ENCODE data around the gene DSTN. TPM values are rescaled to one million over a fixed set of nuclear protein-coding genes. Genes with fewer than 3 reads are reported as not detected.

DSTN gene
- 233 TPM for total RNA-seq (ENCODE audit: unreplicated experiment)
- long read RNA-seq, transcript DSTN-201 (4 exons, 3,617 nt) = major isoform, 350 of 400 reads
- long read RNA-seq, transcript DSTN-203 (5 exons, 1,853 nt) = minor isoform, 7 of 400 reads
- long read RNA-seq, partial matches to known transcripts = 25 of 400 reads
- long read RNA-seq, other reads (novel, unspliced or antisense) = 18 of 400 reads

DNA sequence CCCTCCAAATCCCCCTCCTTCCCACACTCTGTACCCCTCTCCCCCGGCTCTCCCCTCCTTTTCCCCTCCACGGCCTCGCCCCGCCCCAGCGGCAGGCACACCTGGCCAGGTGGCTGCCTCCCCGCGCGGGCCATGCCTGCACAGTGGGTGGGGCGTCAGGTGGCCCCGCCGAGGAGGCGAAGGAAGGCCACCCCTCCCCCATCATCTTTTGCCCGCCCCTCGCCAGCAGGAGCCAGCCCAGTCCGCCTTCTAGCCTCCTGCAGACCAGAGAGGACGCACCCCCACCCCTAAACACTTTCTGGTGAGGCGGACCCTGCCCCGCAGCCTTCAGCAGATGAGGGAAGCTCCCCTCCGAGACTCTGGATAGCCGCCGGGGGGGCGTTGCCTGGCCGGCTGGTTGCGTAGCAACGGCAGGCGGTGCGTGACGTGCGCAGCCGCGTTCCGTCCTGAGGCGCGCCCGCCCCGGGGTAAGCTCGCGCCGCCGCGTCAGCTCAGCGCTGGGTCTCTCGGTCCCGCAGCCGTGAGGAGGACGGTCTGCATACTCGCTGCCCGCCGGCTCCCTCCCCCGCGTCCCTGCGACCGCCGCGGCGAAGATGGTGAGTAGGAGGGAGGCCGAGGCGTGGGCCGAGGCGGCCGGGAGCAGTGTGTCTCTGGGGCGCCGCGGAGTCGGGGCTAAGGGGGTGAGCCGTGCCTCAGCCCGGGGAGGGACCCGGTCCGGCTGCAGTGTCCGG lies at the start of gene DSTN:
Gene DSTN (plus strand): TSS at position 460 of the 731 bp plus-strand sequence. CDS start 134 bp downstream, at position 594.
- H3K9me3 Mint-ChIP-seq (ENCODE audit: unreplicated experiment) = peaks cover 8% of the 10 kb centered on the region
- H3K27me3 Mint-ChIP-seq (ENCODE audit: unreplicated experiment) = peaks cover 7% of the 10 kb centered on the region
- peaks cover 21% of the 10 kb centered on the region for H3K4me1 Mint-ChIP-seq (ENCODE audit: low read depth, unreplicated experiment)
- H3K27ac Mint-ChIP-seq (ENCODE audit: unreplicated experiment) = peak within 1 kb of the TSS; percentile 90
- H3K36me3 Mint-ChIP-seq (ENCODE audit: unreplicated experiment) = no peaks in the 10 kb centered on the region
- peak within 1 kb of the TSS; percentile 97 for H3K4me3 Mint-ChIP-seq (ENCODE audit: unreplicated experiment)
- TF ChIP-seq, protein P1, sequence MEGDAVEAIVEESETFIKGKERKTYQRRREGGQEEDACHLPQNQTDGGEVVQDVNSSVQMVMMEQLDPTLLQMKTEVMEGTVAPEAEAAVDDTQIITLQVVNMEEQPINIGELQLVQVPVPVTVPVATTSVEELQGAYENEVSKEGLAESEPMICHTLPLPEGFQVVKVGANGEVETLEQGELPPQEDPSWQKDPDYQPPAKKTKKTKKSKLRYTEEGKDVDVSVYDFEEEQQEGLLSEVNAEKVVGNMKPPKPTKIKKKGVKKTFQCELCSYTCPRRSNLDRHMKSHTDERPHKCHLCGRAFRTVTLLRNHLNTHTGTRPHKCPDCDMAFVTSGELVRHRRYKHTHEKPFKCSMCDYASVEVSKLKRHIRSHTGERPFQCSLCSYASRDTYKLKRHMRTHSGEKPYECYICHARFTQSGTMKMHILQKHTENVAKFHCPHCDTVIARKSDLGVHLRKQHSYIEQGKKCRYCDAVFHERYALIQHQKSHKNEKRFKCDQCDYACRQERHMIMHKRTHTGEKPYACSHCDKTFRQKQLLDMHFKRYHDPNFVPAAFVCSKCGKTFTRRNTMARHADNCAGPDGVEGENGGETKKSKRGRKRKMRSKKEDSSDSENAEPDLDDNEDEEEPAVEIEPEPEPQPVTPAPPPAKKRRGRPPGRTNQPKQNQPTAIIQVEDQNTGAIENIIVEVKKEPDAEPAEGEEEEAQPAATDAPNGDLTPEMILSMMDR (IDR thresholded peaks at IDR 0.05; ENCODE audit: partially characterized antibody, unreplicated experiment) = no peak
- DNase-seq = peak; percentile 95

DNA sequence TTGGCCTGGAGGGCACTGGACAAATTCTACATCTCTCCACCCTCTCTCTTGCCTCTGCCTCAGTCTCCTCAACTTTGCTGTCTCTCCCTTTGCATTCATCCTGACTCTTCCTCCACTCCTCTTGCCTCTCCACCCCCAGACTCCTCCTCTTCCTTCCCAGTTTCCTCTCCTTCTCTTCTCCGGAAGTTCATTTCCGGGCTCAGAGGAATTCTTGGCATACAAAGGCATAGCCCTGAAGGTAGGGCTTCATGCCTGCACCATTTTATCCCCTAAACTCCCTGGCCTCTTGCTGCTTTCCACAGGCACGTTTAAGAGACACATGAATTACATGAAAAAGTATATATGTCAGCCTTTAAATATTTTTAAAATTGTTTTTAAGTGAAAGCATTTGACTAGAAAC lies 49.3 kb upstream of the DSTN start:
- TF ChIP-seq, protein P1 (IDR thresholded peaks at IDR 0.05; ENCODE audit: partially characterized antibody, unreplicated experiment) = no peak
- Mint-ChIP-seq H3K27me3 (ENCODE audit: unreplicated experiment) (peaks cover 3% of the 10 kb centered on the region), H3K27ac (ENCODE audit: unreplicated experiment) (no peak overlapping the region), H3K4me1 (ENCODE audit: low read depth, unreplicated experiment) (no peaks in the 10 kb centered on the region), H3K4me3 (ENCODE audit: unreplicated experiment) (no peak overlapping the region), H3K36me3 (ENCODE audit: unreplicated experiment) (no peaks in the 10 kb centered on the region), H3K9me3 (ENCODE audit: unreplicated experiment) (peaks cover 3% of the 10 kb centered on the region)
- DNase-seq = no peak

DNA sequence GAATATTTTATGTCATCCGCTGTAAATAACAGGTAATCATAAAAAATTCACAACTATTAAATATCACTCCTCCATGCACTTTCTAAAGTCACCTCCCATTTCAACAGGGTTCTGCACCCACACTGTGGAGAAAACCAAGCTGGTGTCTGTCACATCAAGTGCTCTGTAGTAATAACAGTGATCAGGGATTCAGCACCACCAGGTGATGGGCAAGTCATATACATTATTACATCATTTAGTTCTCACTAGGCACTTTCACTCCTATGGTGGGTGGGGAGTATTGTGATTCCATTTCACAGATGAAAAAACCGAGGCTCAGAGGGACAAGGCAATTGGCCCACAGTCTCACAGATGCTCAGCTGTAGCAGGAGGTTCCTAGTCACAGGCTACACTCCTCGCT lies 47.3 kb upstream of the DSTN start:
- H3K27ac Mint-ChIP-seq (ENCODE audit: unreplicated experiment) = no peak overlapping the region
- H3K4me1 Mint-ChIP-seq (ENCODE audit: low read depth, unreplicated experiment) = no peaks in the 10 kb centered on the region
- H3K9me3 Mint-ChIP-seq (ENCODE audit: unreplicated experiment) = peaks cover 5% of the 10 kb centered on the region
- DNase-seq = no peak
- TF ChIP-seq, protein P1 (IDR thresholded peaks at IDR 0.05; ENCODE audit: partially characterized antibody, unreplicated experiment) = no peak
- no peak overlapping the region for H3K4me3 Mint-ChIP-seq (ENCODE audit: unreplicated experiment)
- H3K27me3 Mint-ChIP-seq (ENCODE audit: unreplicated experiment) = peaks cover 3% of the 10 kb centered on the region
- H3K36me3 Mint-ChIP-seq (ENCODE audit: unreplicated experiment) = no peaks in the 10 kb centered on the region

DNA sequence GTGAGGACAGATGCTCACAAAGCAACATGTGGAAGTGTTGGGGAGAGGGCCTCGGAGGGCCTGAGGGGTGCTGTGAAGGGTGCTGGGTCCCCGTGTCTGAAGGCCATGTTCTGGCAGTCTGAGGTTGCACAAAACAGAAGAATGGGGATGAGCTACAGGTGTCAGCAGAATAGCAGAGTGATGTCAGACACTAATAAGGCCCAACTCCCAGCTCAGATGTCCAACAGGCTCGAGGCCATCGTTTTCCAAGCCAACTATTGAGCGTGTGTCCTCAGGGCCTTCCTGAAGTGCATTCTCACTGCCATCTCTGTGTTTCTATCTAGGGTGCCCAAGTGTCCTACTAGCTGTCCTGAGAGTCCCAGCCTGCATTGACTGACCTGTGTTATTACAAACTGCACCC lies 46.5 kb upstream of the DSTN start:
- H3K36me3 Mint-ChIP-seq (ENCODE audit: unreplicated experiment) = no peaks in the 10 kb centered on the region
- TF ChIP-seq, protein P1 (IDR thresholded peaks at IDR 0.05; ENCODE audit: partially characterized antibody, unreplicated experiment) = no peak
- peaks cover 3% of the 10 kb centered on the region for H3K27me3 Mint-ChIP-seq (ENCODE audit: unreplicated experiment)
- no peaks in the 10 kb centered on the region for H3K4me1 Mint-ChIP-seq (ENCODE audit: low read depth, unreplicated experiment)
- no peak overlapping the region for H3K27ac Mint-ChIP-seq (ENCODE audit: unreplicated experiment)
- DNase-seq = no peak
- no peak overlapping the region for H3K4me3 Mint-ChIP-seq (ENCODE audit: unreplicated experiment)
- peaks cover 5% of the 10 kb centered on the region for H3K9me3 Mint-ChIP-seq (ENCODE audit: unreplicated experiment)

DNA sequence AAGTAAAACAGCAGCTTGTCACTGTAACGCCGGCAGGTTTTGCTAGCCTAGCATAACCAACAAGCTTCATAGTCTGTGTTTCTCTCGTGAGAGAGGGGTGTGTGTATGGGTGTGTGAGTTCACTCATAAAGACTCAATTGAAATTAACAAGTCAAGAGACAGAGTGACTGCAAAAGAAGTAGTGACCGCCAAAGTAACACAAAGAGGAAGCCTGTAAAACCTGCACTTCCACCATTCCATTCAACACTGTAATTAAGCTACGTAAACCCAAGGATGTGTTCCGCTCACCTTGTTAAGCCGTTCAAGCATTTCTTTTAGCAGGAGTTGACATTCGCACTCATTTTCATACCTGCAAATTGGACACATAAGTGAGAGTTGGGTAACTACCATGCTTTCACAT lies 45.3 kb upstream of the DSTN start:
- TF ChIP-seq, protein P1 (IDR thresholded peaks at IDR 0.05; ENCODE audit: partially characterized antibody, unreplicated experiment) = no peak
- H3K4me3 Mint-ChIP-seq (ENCODE audit: unreplicated experiment) = no peak overlapping the region
- no peaks in the 10 kb centered on the region for H3K4me1 Mint-ChIP-seq (ENCODE audit: low read depth, unreplicated experiment)
- no peak overlapping the region for H3K27ac Mint-ChIP-seq (ENCODE audit: unreplicated experiment)
- H3K9me3 Mint-ChIP-seq (ENCODE audit: unreplicated experiment) = peaks cover 5% of the 10 kb centered on the region
- H3K36me3 Mint-ChIP-seq (ENCODE audit: unreplicated experiment) = peaks cover 4% of the 10 kb centered on the region
- peaks cover 3% of the 10 kb centered on the region for H3K27me3 Mint-ChIP-seq (ENCODE audit: unreplicated experiment)
- no peak for DNase-seq

Data from glutamatergic neuron (in vitro differentiated cells).